Lower leg skin (tissue), 4 donors: Measurements from ENCODE around the gene LRRC40. TPM values are rescaled to one million over a fixed set of nuclear protein-coding genes. Genes with fewer than 3 reads are reported as not detected.

Experiments used
- DNase-seq, 2 donors: peaks; one replicate each; pipeline ENCODE4 v3.0.0-alpha.2; 2019; ENCODE audit warnings: low spot score in 2 of 2
- H3K4me3 ChIP-seq: fragments of 200-600 bp; sonication (generic); 2 replicates; pipeline ENCODE4 v1.5.1; 2017; ENCODE audit warnings: mild to moderate bottlenecking, low read depth; ENCODE audit not compliant: poor library complexity, severe bottlenecking
- CTCF ChIP-seq, 3 donors: fragments of 450-650 bp; IDR thresholded peaks; one replicate each; pipeline ENCODE4 v1.5.1; 2016; ENCODE audit warnings: antibody characterized with exemption in 3 of 3, mild to moderate bottlenecking in 3 of 3, moderate library complexity in 2 of 3
- POLR2A ChIP-seq, 2 donors: fragments of 450-650 bp; IDR thresholded peaks; one replicate each; pipeline ENCODE4 v1.6.1; 2016 to 2017; ENCODE audit warnings: antibody characterized with exemption in 2 of 2, mild to moderate bottlenecking in 1 of 2, moderate library complexity in 1 of 2
- WGBS, 2 donors: methylation state at CpG; one replicate each; pipeline ENCODE4 v1.1.5; 2018; 5-methylcytosine and 5-hydroxymethylcytosine counted together
- intact Hi-C: fragments of 100-400 bp; cut with DNase I; formaldehyde crosslinking; loops from one replicate; pipeline ENCODE4 v1.15.0; 2023; ENCODE audit warnings: low total_unique reads
- total RNA-seq, 4 donors: library from RNA; depleted of rRNA; stranded (reverse); fragments of >200 nt; gene quantifications; one replicate each; pipeline ENCODE4 v1.1.0, GENCODE V29; 2016

The LRRC40 gene
- total RNA-seq, 4 donors from 2014 or later = 6.4 to 12.0 (median 9.5) TPM

DNA sequence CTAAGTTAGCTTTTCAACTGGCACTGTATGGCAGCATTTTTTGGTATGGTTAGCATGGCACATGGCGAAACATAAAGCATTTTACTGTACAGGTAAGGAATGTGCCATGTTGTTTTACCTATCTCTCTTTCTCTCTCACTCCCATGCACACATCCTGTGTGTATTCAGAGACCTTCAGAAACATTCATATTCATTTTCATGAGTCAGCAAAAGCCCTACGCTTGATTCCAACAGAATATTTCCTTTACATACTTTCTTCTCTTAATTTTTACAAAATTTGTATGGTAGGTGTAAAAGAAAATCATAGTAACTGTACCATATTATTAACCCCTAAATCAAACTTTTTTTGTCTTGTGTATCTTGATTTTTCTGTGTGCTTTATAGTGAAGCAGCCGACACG is 26.1 kb upstream of the LRRC40 start:
- intact Hi-C loops = no loop called here
- no peak for DNase-seq
- H3K4me3 ChIP-seq = no peak overlapping the region
- no peak for TF ChIP-seq CTCF (IDR thresholded peaks at IDR 0.05)
- TF ChIP-seq POLR2A (IDR thresholded peaks at IDR 0.05) = no peak
- WGBS, 2 donors = 96% methylated on average over 4 of the region's 4 CpGs

- no peak overlapping the region for H3K4me3 ChIP-seq
- intact Hi-C loops = no loop called here
- TF ChIP-seq CTCF (IDR thresholded peaks at IDR 0.05) (no peak), POLR2A (IDR thresholded peaks at IDR 0.05) (no peak)
- 57 to 59% methylated on average over 2 of the region's 2 CpGs for WGBS, 2 donors
- no peak for DNase-seq
Observed at GRCh38 chr1:70228670-70229069, 23.3 kb upstream of the LRRC40 start.

DNA sequence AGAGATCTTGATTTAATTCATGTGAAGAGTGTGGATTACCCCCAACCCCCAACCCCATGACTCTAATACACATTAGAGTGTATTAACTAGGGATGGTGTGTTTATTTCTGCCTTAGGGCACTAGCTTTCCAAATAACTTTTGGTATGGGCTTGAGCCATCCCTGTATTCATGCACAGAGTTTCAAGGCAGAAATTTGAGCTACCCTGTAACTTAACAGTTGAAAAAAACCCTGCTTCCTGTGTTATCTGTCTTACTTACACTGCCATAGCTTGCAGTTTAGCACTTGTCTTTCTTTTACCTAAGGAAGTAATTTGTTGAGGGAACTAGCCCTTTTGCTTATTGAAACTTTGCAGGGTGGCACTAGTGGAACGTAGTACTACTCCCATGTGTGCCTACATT is 22.1 kb upstream of the LRRC40 start:
- 16 to 35% methylated on average over 1 of the region's 1 CpG for WGBS, 2 donors
- TF ChIP-seq POLR2A (IDR thresholded peaks at IDR 0.05) = no peak
- TF ChIP-seq CTCF (IDR thresholded peaks at IDR 0.05) = no peak
- DNase-seq = no peak
- intact Hi-C loops = no loop called here
- no peak overlapping the region for H3K4me3 ChIP-seq

DNA sequence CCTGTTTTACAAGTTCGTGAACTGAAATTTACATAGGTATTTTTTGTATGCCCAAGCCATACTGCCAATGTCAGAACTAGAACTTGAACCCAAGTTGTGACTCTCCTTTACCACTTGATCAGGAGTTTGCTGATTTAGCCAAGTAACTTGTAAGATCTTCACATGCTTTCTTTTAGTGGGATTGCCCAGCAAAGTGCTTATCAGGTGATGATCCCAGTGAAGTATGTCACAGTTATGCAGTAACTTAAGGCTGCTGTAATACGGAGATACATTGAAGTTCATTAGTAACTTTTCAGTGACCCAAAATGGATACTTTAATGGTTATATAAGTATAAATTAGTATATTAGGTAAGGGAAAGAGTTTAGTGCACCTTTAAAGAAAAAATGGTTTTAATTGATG is 19.6 kb upstream of the LRRC40 start:
- H3K4me3 ChIP-seq = no peak overlapping the region
- intact Hi-C loops = no loop called here
- TF ChIP-seq POLR2A (IDR thresholded peaks at IDR 0.05) = no peak
- TF ChIP-seq CTCF (IDR thresholded peaks at IDR 0.05) = no peak
- DNase-seq = no peak
- 84 to 89% methylated on average over 2 of the region's 2 CpGs for WGBS, 2 donors

GRCh38 chr1:70222716-70223235 is 17.4 kb upstream of the LRRC40 start:
- DNase-seq = no peak
- 23 to 31% methylated on average over 3 of the region's 3 CpGs for WGBS, 2 donors
- no peak overlapping the region for H3K4me3 ChIP-seq
- no peak for TF ChIP-seq CTCF (IDR thresholded peaks at IDR 0.05)
- TF ChIP-seq POLR2A (IDR thresholded peaks at IDR 0.05) = no peak
- intact Hi-C loops = no loop called here
